Bronchial epithelial cell (primary cell): ENCODE results near the gene CFAP107. TPM values are rescaled to one million over a fixed set of nuclear protein-coding genes. Genes with fewer than 3 reads are reported as not detected.

ENCODE experiments used
- DNase-seq: peaks from one replicate; pipeline ENCODE4 v3.0.0-alpha.2; 2010; ENCODE audit warnings: low read depth
- FAIRE-seq: peaks from 2 replicates; lab custom pipeline; 2011; peaks lifted over from hg19 to GRCh38; lab: Jason Lieb, UNC
- H3K27me3 ChIP-seq: 2 replicates; pipeline ENCODE4 v1.5.1; 2011; ENCODE audit warnings: low read length; ENCODE audit not compliant: control insufficient read depth, insufficient read depth
- H3K36me3 ChIP-seq: 2 replicates; pipeline ENCODE4 v1.5.1; 2011; ENCODE audit warnings: low read length; ENCODE audit not compliant: control insufficient read depth, insufficient read depth
- H3K4me3 ChIP-seq: 2 replicates; pipeline ENCODE4 v1.5.1; 2011; ENCODE audit warnings: mild to moderate bottlenecking, low read depth, low read length, control low read depth
- CTCF ChIP-seq: IDR thresholded peaks from 2 replicates; pipeline ENCODE4 v1.5.1; 2011; ENCODE audit warnings: mild to moderate bottlenecking, moderate library complexity, low read length, control low read depth, inconsistent platforms; ENCODE audit not compliant: insufficient read depth, severe bottlenecking
- total RNA-seq: library from RNA; depleted of rRNA; stranded (reverse); fragments of >200 nt; gene quantifications from 2 replicates; pipeline ENCODE4 v1.2.1, GENCODE V29; 2014

The CFAP107 gene
- total RNA-seq, 1 donor from 2014 or later, result not detected

GRCh38 chr1:12798911-12799310 is 52.9 kb downstream of the CFAP107 start:
- Histone ChIP-seq H3K4me3 (no peak overlapping the region), H3K36me3 (no peaks in the 10 kb centered on the region), H3K27me3 (no peaks in the 10 kb centered on the region)
- no peak for DNase-seq
- no peak for FAIRE-seq
- TF ChIP-seq CTCF, result no peak

GRCh38 chr1:12799730-12800129 is 53.7 kb downstream of the CFAP107 start:
- Histone ChIP-seq H3K4me3 (no peak overlapping the region), H3K36me3 (no peaks in the 10 kb centered on the region), H3K27me3 (no peaks in the 10 kb centered on the region)
- FAIRE-seq, result no peak
- TF ChIP-seq CTCF, result no peak
- DNase-seq, result no peak

- FAIRE-seq (no peak), DNase-seq (no peak)
- no peak for TF ChIP-seq CTCF
These were observed 63.9 kb downstream of the CFAP107 start for GRCh38 chr1:12809933-12810332.

GRCh38 chr1:12810691-12811408 is 64.8 kb downstream of the CFAP107 start:
- no peak for FAIRE-seq

More at GRCh38 chr1:12809933-12810332, 63.9 kb downstream of the CFAP107 start:
- Histone ChIP-seq H3K4me3 (no peak overlapping the region), H3K36me3 (no peaks in the 10 kb centered on the region), H3K27me3 (no peaks in the 10 kb centered on the region)

GRCh38 chr1:12811409-12811784 is 65.4 kb downstream of the CFAP107 start:
- H3K27me3 ChIP-seq, result no peaks in the 10 kb centered on the region
- no peak overlapping the region for H3K4me3 ChIP-seq
- no peaks in the 10 kb centered on the region for H3K36me3 ChIP-seq
- peak; percentile 4 for DNase-seq
- TF ChIP-seq CTCF, result no peak
- no peak for FAIRE-seq

More at GRCh38 chr1:12810691-12811408, 64.8 kb downstream of the CFAP107 start:
- no peak for DNase-seq
- no peak for TF ChIP-seq CTCF
- H3K36me3 ChIP-seq, result no peaks in the 10 kb centered on the region
- no peak overlapping the region for H3K4me3 ChIP-seq
- H3K27me3 ChIP-seq, result no peaks in the 10 kb centered on the region

Other genes starting within 250 kb of the CFAP107 start
- 29.3 and 63.7 TPM in 2 replicates for gene DHRS3, start 128.0 kb upstream of the CFAP107 start, total RNA-seq
- gene AADACL4, start 102.1 kb upstream of the CFAP107 start, total RNA-seq, result not detected in 2 replicates
- gene AADACL3, start 30.1 kb upstream of the CFAP107 start, total RNA-seq, result under 0.01 TPM in 1 of 2 replicates, not detected in the other
- gene PRAMEF12, start 27.5 kb downstream of the CFAP107 start, total RNA-seq, result not detected in 2 replicates
- not detected in 2 replicates for gene PRAMEF1, start 45.2 kb downstream of the CFAP107 start, total RNA-seq
- not detected in 2 replicates for gene PRAMEF11, start 85.2 kb downstream of the CFAP107 start, total RNA-seq
- not detected in 2 replicates for gene HNRNPCL1, start 102.5 kb downstream of the CFAP107 start, total RNA-seq
- not detected in 2 replicates for gene PRAMEF2, start 110.9 kb downstream of the CFAP107 start, total RNA-seq
- not detected in 2 replicates for gene PRAMEF4, start 140.0 kb downstream of the CFAP107 start, total RNA-seq
- not detected in 2 replicates for gene PRAMEF10, start 152.1 kb downstream of the CFAP107 start, total RNA-seq
- not detected in 2 replicates for gene PRAMEF7, start 170.4 kb downstream of the CFAP107 start, total RNA-seq
- gene PRAMEF6, start 201.4 kb downstream of the CFAP107 start, total RNA-seq, result not detected in 2 replicates